GM12878 (cell line): ENCODE data around the gene SLC2A3.

Experiments used
- ASH2L ChIP-seq: fragments of 300-600, 200-600 bp; sonication (generic); IDR thresholded peaks from 2 replicates; pipeline ENCODE4 v1.6.1; 2017; ENCODE audit warnings: low read depth, mild to moderate bottlenecking, borderline replicate concordance
- CHD4 ChIP-seq: fragments of 200-600 bp; sonication (generic); IDR thresholded peaks from 2 replicates; pipeline ENCODE4 v1.6.1; 2016; ENCODE audit warnings: mild to moderate bottlenecking
- EP300 ChIP-seq, 2 experiments: fragments of 150-350 bp in 1 of 2; IDR thresholded peaks; 2 replicates each; pipeline ENCODE4 v1.6.1; 2011 to 2012; ENCODE audit warnings: low read depth in 2 of 2, low read length in 2 of 2, borderline replicate concordance in 1 of 2, improper control_type of control experiment in 1 of 2, inconsistent platforms in 1 of 2; ENCODE audit not compliant: control insufficient read depth in 1 of 2
- GABPA ChIP-seq: IDR thresholded peaks from 2 replicates; pipeline ENCODE4 v1.6.1; 2014; ENCODE audit warnings: antibody characterized with exemption, low read depth, mild to moderate bottlenecking, inconsistent platforms
- IRF3 ChIP-seq: fragments of 450-650 bp; IDR thresholded peaks from 2 replicates; pipeline ENCODE4 v1.6.1; 2014; ENCODE audit warnings: mild to moderate bottlenecking
- MAX ChIP-seq: IDR thresholded peaks from 2 replicates; pipeline ENCODE4 v1.6.1; 2012; ENCODE audit warnings: low read depth, low read length, improper control_type of control experiment
- PML ChIP-seq: IDR thresholded peaks from 2 replicates; pipeline ENCODE4 v1.6.1; 2012; ENCODE audit warnings: low read length, inconsistent platforms
- POLR2A ChIP-seq: IDR thresholded peaks from 2 replicates; pipeline ENCODE4 v1.6.1; 2011; ENCODE audit warnings: low read depth, mild to moderate bottlenecking, low read length
- YY1 ChIP-seq: IDR thresholded peaks from 2 replicates; pipeline ENCODE4 v1.6.1; 2011; ENCODE audit warnings: low read depth, mild to moderate bottlenecking, low read length
- ZBTB40 ChIP-seq: fragments of 450-650 bp; IDR thresholded peaks from 2 replicates; pipeline ENCODE4 v1.6.1; 2016; ENCODE audit warnings: mild to moderate bottlenecking, moderate library complexity, borderline replicate concordance

- TF ChIP-seq MAX (no peak), PML (no peak), EP300 (IDR thresholded peaks at IDR 0.05; ENCODE audit: borderline replicate concordance in 1 of 2, control insufficient read depth in 1 of 2, low read depth in 2 of 2, low read length in 2 of 2) (no peak), POLR2A (no peak), ZBTB40 (no peak), CHD4 (no peak), IRF3 (no peak), ASH2L (no peak), YY1 (no peak), GABPA (no peak)
Measured at GRCh38 chr12:7981446-7981845, 45.5 kb upstream of the SLC2A3 start.
